GM12891 (cell line): ENCODE measurements around the gene P2RY4.

Source experiments
- POLR2A ChIP-seq: IDR thresholded peaks from 2 replicates; pipeline ENCODE4 v1.6.1; 2011; ENCODE audit warnings: low read depth, low read length, control low read depth
- POLR2AphosphoS5 ChIP-seq: IDR thresholded peaks from 2 replicates; pipeline ENCODE4 v1.6.1; 2011; ENCODE audit warnings: low read depth, low read length, control low read depth
- SPI1 ChIP-seq: IDR thresholded peaks from 2 replicates; pipeline ENCODE4 v1.6.1; 2011; ENCODE audit warnings: low read depth, low read length, control low read depth

- TF ChIP-seq POLR2AphosphoS5 (no peak), POLR2A (no peak), SPI1 (no peak)
These were observed 25.6 kb downstream of the P2RY4 start, which contains the start of gene AWAT1 for GRCh38 chrX:70234355-70234754.
